Smooth muscle cell (in vitro differentiated cells): ENCODE data around the gene BRAP. TPM values are rescaled to one million over a fixed set of nuclear protein-coding genes. Genes with fewer than 3 reads are reported as not detected.

ENCODE experiments used
- DNase-seq: peaks from one replicate; lab custom pipeline; 2025; ENCODE audit not compliant: unreplicated experiment; lab: John Stamatoyannopoulos, UW
- H2AFZ ChIP-seq: fragments of 200-600 bp; sonication (generic); 2 replicates; pipeline ENCODE4 v1.6.0; 2016; ENCODE audit warnings: antibody characterized with exemption, low read depth, mild to moderate bottlenecking
- H3F3A ChIP-seq: fragments of 200-600 bp; sonication (generic); 2 replicates; pipeline ENCODE4 v1.6.0; 2017; ENCODE audit warnings: antibody characterized with exemption, low read depth
- H3K27ac ChIP-seq: fragments of 200-600 bp; sonication (generic); 2 replicates; pipeline ENCODE4 v1.5.1; 2016; ENCODE audit warnings: low read depth, mild to moderate bottlenecking
- H3K27me3 ChIP-seq: fragments of 200-600 bp; sonication (generic); 2 replicates; pipeline ENCODE4 v1.6.1; 2016; ENCODE audit warnings: low read depth, mild to moderate bottlenecking
- H3K36me3 ChIP-seq: fragments of 200-600 bp; sonication (generic); 2 replicates; pipeline ENCODE4 v1.5.1; 2016; ENCODE audit warnings: low read depth
- H3K4me1 ChIP-seq: fragments of 200-600 bp; sonication (generic); 2 replicates; pipeline ENCODE4 v1.5.1; 2016; ENCODE audit warnings: low read depth
- H3K4me2 ChIP-seq: fragments of 200-600 bp; sonication (generic); 2 replicates; pipeline ENCODE4 v1.6.0; 2016; ENCODE audit warnings: mild to moderate bottlenecking
- H3K4me3 ChIP-seq: fragments of 200-600 bp; sonication (generic); 2 replicates; pipeline ENCODE4 v1.5.1; 2016; ENCODE audit warnings: mild to moderate bottlenecking
- H3K79me2 ChIP-seq: fragments of 200-600 bp; sonication (generic); 2 replicates; pipeline ENCODE4 v1.6.0; 2016; ENCODE audit warnings: low read depth, mild to moderate bottlenecking
- H3K9ac ChIP-seq: fragments of 200-600 bp; sonication (generic); 2 replicates; pipeline ENCODE4 v1.6.0; 2016; ENCODE audit warnings: low read depth
- H3K9me3 ChIP-seq: fragments of 200-600 bp; sonication (generic); replicated peaks from 2 replicates; pipeline ENCODE4 v1.5.1; 2016; ENCODE audit warnings: low read depth
- H4K20me1 ChIP-seq: fragments of 200-600 bp; sonication (generic); 2 replicates; pipeline ENCODE4 v1.6.0; 2016; ENCODE audit warnings: low read depth
- WGBS: methylation state at CpG from one replicate; pipeline ENCODE4 v1.1.7; 2016; ENCODE audit warnings: low lambda C conversion rate; 5-methylcytosine and 5-hydroxymethylcytosine counted together
- polyA plus RNA-seq: library from polyadenylated mRNA; unstranded; fragments of >200 nt; fragmentation: Nextera tagmentation; extraction: Ambion mirVana; gene quantifications from 2 replicates; pipeline ENCODE4 v1.2.1, GENCODE V29; 2016
- total RNA-seq: library from RNA; depleted of rRNA; stranded (reverse); fragments of >200 nt; gene quantifications from 2 replicates; pipeline ENCODE4 v1.2.3, GENCODE V29; 2014
- TF ChIP-seq, protein P1 (sequence below): fragments of 200-600 bp; sonication (generic); IDR thresholded peaks from 2 replicates; pipeline ENCODE4 v1.5.1; 2017; ENCODE audit warnings: borderline replicate concordance, mild to moderate bottlenecking, antibody characterized with exemption; ENCODE audit not compliant: insufficient read depth, poor library complexity, severe bottlenecking

BRAP gene
- total and polyA plus RNA-seq, 2 experiments from 2014 or later = 16.4 to 18.8 TPM

GRCh38 chr12:111693818-111694217, 8.1 kb upstream of the BRAP start:
- no peak overlapping the region for H3K27ac ChIP-seq
- 95% methylated on average over 5 of the region's 5 CpGs for WGBS
- H3K9ac ChIP-seq = no peak overlapping the region
- no peaks in the 10 kb centered on the region for H3K4me1 ChIP-seq
- no peak overlapping the region for H3K4me2 ChIP-seq
- H2AFZ ChIP-seq = no peak overlapping the region
- DNase-seq = no peak
- no peaks in the 10 kb centered on the region for H3K27me3 ChIP-seq
- no peaks in the 10 kb centered on the region for H3K36me3 ChIP-seq
- H3K79me2 ChIP-seq = no peaks in the 10 kb centered on the region
- H4K20me1 ChIP-seq = no peaks in the 10 kb centered on the region
- TF ChIP-seq, protein P1, sequence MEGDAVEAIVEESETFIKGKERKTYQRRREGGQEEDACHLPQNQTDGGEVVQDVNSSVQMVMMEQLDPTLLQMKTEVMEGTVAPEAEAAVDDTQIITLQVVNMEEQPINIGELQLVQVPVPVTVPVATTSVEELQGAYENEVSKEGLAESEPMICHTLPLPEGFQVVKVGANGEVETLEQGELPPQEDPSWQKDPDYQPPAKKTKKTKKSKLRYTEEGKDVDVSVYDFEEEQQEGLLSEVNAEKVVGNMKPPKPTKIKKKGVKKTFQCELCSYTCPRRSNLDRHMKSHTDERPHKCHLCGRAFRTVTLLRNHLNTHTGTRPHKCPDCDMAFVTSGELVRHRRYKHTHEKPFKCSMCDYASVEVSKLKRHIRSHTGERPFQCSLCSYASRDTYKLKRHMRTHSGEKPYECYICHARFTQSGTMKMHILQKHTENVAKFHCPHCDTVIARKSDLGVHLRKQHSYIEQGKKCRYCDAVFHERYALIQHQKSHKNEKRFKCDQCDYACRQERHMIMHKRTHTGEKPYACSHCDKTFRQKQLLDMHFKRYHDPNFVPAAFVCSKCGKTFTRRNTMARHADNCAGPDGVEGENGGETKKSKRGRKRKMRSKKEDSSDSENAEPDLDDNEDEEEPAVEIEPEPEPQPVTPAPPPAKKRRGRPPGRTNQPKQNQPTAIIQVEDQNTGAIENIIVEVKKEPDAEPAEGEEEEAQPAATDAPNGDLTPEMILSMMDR = no peak
- no peaks in the 10 kb centered on the region for H3K9me3 ChIP-seq
- no peaks in the 10 kb centered on the region for H3F3A ChIP-seq
- H3K4me3 ChIP-seq = no peak overlapping the region

GRCh38 chr12:111692575-111693210, 6.9 kb upstream of the BRAP start:
- H3K4me1 ChIP-seq = no peaks in the 10 kb centered on the region
- 88% methylated on average over 15 of the region's 15 CpGs for WGBS

GRCh38 chr12:111691262-111691661, 5.5 kb upstream of the BRAP start:
- Histone ChIP-seq H2AFZ (no peak overlapping the region), H3K79me2 (peaks cover 6% of the 10 kb centered on the region), H3K36me3 (no peaks in the 10 kb centered on the region), H3K4me2 (no peak overlapping the region), H3K9me3 (no peaks in the 10 kb centered on the region), H3K9ac (no peak overlapping the region), H3F3A (no peaks in the 10 kb centered on the region), H3K4me3 (no peak overlapping the region), H3K27ac (no peak overlapping the region), H3K27me3 (no peaks in the 10 kb centered on the region), H4K20me1 (no peaks in the 10 kb centered on the region), H3K4me1 (peaks cover 8% of the 10 kb centered on the region)
- TF ChIP-seq, protein P1 = no peak
- no peak for DNase-seq
- 95% methylated on average over 3 of the region's 3 CpGs for WGBS

More at GRCh38 chr12:111692575-111693210, 6.9 kb upstream of the BRAP start:
- peaks cover 3% of the 10 kb centered on the region for H3K79me2 ChIP-seq
- no peaks in the 10 kb centered on the region for H3F3A ChIP-seq
- H3K4me2 ChIP-seq = no peak overlapping the region
- H3K27me3 ChIP-seq = no peaks in the 10 kb centered on the region
- no peaks in the 10 kb centered on the region for H3K9me3 ChIP-seq
- H3K4me3 ChIP-seq = no peak overlapping the region
- TF ChIP-seq, protein P1 = no peak
- H3K36me3 ChIP-seq = no peaks in the 10 kb centered on the region
- DNase-seq = no peak
- no peaks in the 10 kb centered on the region for H4K20me1 ChIP-seq
- H2AFZ ChIP-seq = no peak overlapping the region
- H3K9ac ChIP-seq = no peak overlapping the region
- no peak overlapping the region for H3K27ac ChIP-seq

GRCh38 chr12:111687952-111688351, 2.2 kb upstream of the BRAP start:
- H3K79me2 ChIP-seq = peaks cover 27% of the 10 kb centered on the region
- H3K36me3 ChIP-seq = no peaks in the 10 kb centered on the region
- no peak overlapping the region for H2AFZ ChIP-seq
- no peak overlapping the region for H3K4me2 ChIP-seq
- 97% methylated on average over 10 of the region's 10 CpGs for WGBS
- peaks cover 19% of the 10 kb centered on the region for H3K4me1 ChIP-seq
- H4K20me1 ChIP-seq = peaks cover 9% of the 10 kb centered on the region
- H3K27ac ChIP-seq = no peak overlapping the region
- H3K9ac ChIP-seq = no peak overlapping the region
- H3K4me3 ChIP-seq = no peak overlapping the region
- no peaks in the 10 kb centered on the region for H3F3A ChIP-seq
- H3K9me3 ChIP-seq = no peaks in the 10 kb centered on the region
- no peak for DNase-seq
- no peaks in the 10 kb centered on the region for H3K27me3 ChIP-seq
- TF ChIP-seq, protein P1 = no peak
